ENCODE results near the gene ZNF276. TPM values are rescaled to one million over a fixed set of nuclear protein-coding genes. Genes with fewer than 3 reads are reported as not detected.
"Not testable (repeated sequence)": the region's sequence is repeated elsewhere in the genome, so short reads cannot be mapped to it uniquely, and the experiment has no call there.

The ZNF276 gene
- total RNA-seq, 1 donor from 2014 or later: 12.9 TPM

- peaks cover 5% of the 10 kb centered on the region for H3K36me3 ChIP-seq (ENCODE audit: control insufficient read depth, insufficient read depth, low read length)
- no peak for DNase-seq (ENCODE audit: low read depth)
- no peak for TF ChIP-seq CTCF (IDR thresholded peaks at IDR 0.05; ENCODE audit: insufficient read depth, low read length, severe bottlenecking)
- H3K4me3 ChIP-seq (ENCODE audit: low read depth, low read length): no peak overlapping the region
- no peaks in the 10 kb centered on the region for H3K27me3 ChIP-seq (ENCODE audit: control insufficient read depth, insufficient read depth, low read length)
- FAIRE-seq: no peak
Measured at GRCh38 chr16:89764711-89765201, 43.4 kb downstream of the ZNF276 start.

- no peak for FAIRE-seq
- H3K4me3 ChIP-seq (ENCODE audit: low read depth, low read length): no peak overlapping the region
- no peaks in the 10 kb centered on the region for H3K27me3 ChIP-seq (ENCODE audit: control insufficient read depth, insufficient read depth, low read length)
- no peak for DNase-seq (ENCODE audit: low read depth)
- no peak for TF ChIP-seq CTCF (IDR thresholded peaks at IDR 0.05; ENCODE audit: insufficient read depth, low read length, severe bottlenecking)
- H3K36me3 ChIP-seq (ENCODE audit: control insufficient read depth, insufficient read depth, low read length): peaks cover 7% of the 10 kb centered on the region
Measured at GRCh38 chr16:89765292-89765830, 44.0 kb downstream of the ZNF276 start.

GRCh38 chr16:89770367-89770766 lies 49.0 kb downstream of the ZNF276 start:
- H3K4me3 ChIP-seq (ENCODE audit: low read depth, low read length): no peak overlapping the region
- FAIRE-seq (no peak), DNase-seq (ENCODE audit: low read depth) (no peak)
- peaks cover 11% of the 10 kb centered on the region for H3K36me3 ChIP-seq (ENCODE audit: control insufficient read depth, insufficient read depth, low read length)
- H3K27me3 ChIP-seq (ENCODE audit: control insufficient read depth, insufficient read depth, low read length): no peaks in the 10 kb centered on the region
- TF ChIP-seq CTCF (IDR thresholded peaks at IDR 0.05; ENCODE audit: insufficient read depth, low read length, severe bottlenecking): no peak

- Histone ChIP-seq H3K4me3 (ENCODE audit: low read depth, low read length) (no peak overlapping the region), H3K27me3 (ENCODE audit: control insufficient read depth, insufficient read depth, low read length) (no peaks in the 10 kb centered on the region), H3K36me3 (ENCODE audit: control insufficient read depth, insufficient read depth, low read length) (peaks cover 10% of the 10 kb centered on the region)
- FAIRE-seq (no peak), DNase-seq (ENCODE audit: low read depth) (no peak)
- no peak for TF ChIP-seq CTCF (IDR thresholded peaks at IDR 0.05; ENCODE audit: insufficient read depth, low read length, severe bottlenecking)
Measured at GRCh38 chr16:89775223-89775622, 53.9 kb downstream of the ZNF276 start.

- H3K27me3 ChIP-seq (ENCODE audit: control insufficient read depth, insufficient read depth, low read length); DNase-seq (ENCODE audit: low read depth); H3K36me3 ChIP-seq (ENCODE audit: control insufficient read depth, insufficient read depth, low read length); FAIRE-seq; H3K4me3 ChIP-seq (ENCODE audit: low read depth, low read length): not testable (repeated sequence)
Measured at GRCh38 chr16:89778211-89778610, 56.9 kb downstream of the ZNF276 start.

GRCh38 chr16:89779231-89779908 lies 58.0 kb downstream of the ZNF276 start:
- Histone ChIP-seq H3K27me3 (ENCODE audit: control insufficient read depth, insufficient read depth, low read length) (no peaks in the 10 kb centered on the region), H3K36me3 (ENCODE audit: control insufficient read depth, insufficient read depth, low read length) (peaks cover 7% of the 10 kb centered on the region), H3K4me3 (ENCODE audit: low read depth, low read length) (no peak overlapping the region)
- no peak for FAIRE-seq
- TF ChIP-seq CTCF (IDR thresholded peaks at IDR 0.05; ENCODE audit: insufficient read depth, low read length, severe bottlenecking): no peak
- no peak for DNase-seq (ENCODE audit: low read depth)

All from bronchial epithelial cell (primary cell).